Astrocyte of the spinal cord (primary cell): ENCODE data around the gene ABCB8.
"Not testable (repeated sequence)": the region's sequence is repeated elsewhere in the genome, so short reads cannot be mapped to it uniquely, and the experiment has no call there.

Source experiments
- DNase-seq: peaks from one replicate; pipeline ENCODE4 v3.0.0; 2011; ENCODE audit warnings: low read depth, low spot score
- H3K4me3 ChIP-seq: 2 replicates; pipeline ENCODE4 v1.5.1; 2011; ENCODE audit warnings: low read depth, mild to moderate bottlenecking, low read length, moderate library complexity
- in situ Hi-C: cut with HindIII; loops from 2 replicates; pipeline ENCODE4 v1.10.0; 2017; ENCODE audit warnings: low sequenced_read_pairs
- TF ChIP-seq, protein P1 (sequence below): IDR thresholded peaks from 2 replicates; pipeline ENCODE4 v1.5.1; 2012; ENCODE audit warnings: low read depth, mild to moderate bottlenecking, low read length, inconsistent platforms

Gene ABCB8

DNA sequence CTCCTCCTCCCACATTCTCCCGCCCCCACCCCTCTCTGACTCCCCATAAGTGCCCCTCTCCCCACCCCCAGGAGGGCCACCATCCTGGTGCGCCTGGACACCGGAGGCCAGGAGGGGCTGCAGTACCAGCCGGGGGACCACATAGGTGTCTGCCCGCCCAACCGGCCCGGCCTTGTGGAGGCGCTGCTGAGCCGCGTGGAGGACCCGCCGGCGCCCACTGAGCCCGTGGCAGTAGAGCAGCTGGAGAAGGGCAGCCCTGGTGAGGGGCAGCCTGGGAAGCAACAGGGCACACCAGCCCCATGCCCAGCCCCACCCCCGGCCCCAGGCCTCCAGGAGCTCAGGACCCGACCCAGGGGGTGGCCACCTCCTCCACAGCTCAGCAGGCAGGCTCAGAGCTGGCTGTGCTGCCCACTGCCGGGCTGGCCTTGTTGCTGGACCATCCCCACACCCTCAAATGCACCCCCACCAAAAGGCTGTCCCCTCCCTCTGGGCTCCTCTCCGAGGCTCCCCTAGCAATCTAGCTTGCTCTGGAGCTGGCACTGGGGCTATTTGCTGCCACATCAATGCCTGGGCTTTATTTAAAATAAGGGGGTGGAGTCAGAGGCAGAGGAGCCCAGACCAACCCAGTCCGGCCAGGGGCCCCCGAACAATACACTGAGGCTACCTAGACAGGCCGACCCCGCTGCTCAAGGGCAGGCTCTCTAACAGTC is 18.8 kb upstream of the ABCB8 start:
- DNase-seq, result no peak
- H3K4me3 ChIP-seq, result no peak overlapping the region
- in situ Hi-C loops, result no loop called here
- TF ChIP-seq, protein P1, sequence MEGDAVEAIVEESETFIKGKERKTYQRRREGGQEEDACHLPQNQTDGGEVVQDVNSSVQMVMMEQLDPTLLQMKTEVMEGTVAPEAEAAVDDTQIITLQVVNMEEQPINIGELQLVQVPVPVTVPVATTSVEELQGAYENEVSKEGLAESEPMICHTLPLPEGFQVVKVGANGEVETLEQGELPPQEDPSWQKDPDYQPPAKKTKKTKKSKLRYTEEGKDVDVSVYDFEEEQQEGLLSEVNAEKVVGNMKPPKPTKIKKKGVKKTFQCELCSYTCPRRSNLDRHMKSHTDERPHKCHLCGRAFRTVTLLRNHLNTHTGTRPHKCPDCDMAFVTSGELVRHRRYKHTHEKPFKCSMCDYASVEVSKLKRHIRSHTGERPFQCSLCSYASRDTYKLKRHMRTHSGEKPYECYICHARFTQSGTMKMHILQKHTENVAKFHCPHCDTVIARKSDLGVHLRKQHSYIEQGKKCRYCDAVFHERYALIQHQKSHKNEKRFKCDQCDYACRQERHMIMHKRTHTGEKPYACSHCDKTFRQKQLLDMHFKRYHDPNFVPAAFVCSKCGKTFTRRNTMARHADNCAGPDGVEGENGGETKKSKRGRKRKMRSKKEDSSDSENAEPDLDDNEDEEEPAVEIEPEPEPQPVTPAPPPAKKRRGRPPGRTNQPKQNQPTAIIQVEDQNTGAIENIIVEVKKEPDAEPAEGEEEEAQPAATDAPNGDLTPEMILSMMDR, result no peak

DNA sequence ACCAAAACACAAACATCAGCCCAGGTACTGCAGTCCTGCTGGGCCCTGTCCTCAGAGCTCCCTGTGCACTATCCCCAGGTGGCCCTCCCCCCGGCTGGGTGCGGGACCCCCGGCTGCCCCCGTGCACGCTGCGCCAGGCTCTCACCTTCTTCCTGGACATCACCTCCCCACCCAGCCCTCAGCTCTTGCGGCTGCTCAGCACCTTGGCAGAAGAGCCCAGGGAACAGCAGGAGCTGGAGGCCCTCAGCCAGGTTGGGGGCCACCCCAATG is 18.3 kb upstream of the ABCB8 start:
- TF ChIP-seq, protein P1, result no peak
- H3K4me3 ChIP-seq, result no peak overlapping the region
- no peak for DNase-seq
- in situ Hi-C loops, result no loop called here

DNA sequence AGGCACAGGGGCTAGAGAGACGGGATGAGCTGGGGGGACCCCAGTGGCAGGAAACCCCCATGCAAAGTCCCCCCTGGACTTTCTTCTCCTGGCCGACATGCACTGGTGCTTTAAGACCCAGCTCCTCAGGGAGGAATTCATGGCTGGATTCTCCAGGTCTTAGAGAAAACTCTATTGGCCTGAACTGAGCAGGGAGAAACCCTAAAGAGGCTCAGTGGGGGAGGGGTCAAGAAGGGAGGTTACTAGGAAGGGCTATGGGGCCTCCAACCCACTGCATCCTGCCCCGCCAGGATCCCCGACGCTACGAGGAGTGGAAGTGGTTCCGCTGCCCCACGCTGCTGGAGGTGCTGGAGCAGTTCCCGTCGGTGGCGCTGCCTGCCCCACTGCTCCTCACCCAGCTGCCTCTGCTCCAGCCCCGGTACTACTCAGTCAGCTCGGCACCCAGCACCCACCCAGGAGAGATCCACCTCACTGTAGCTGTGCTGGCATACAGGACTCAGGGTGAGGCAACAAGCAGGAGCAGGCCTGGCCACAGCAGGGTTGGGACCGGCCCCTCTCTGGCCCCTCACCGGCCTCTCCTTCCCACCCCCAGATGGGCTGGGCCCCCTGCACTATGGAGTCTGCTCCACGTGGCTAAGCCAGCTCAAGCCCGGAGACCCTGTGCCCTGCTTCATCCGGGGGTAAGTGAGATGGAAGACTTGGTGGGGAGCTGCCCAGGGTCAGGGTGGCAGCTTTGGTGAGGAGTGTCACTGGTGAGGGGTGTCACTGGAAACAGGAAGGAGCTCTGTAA is 17.7 kb upstream of the ABCB8 start:
- no peak overlapping the region for H3K4me3 ChIP-seq
- TF ChIP-seq, protein P1, result no peak
- in situ Hi-C loops, result no loop called here
- DNase-seq, result no peak

DNA sequence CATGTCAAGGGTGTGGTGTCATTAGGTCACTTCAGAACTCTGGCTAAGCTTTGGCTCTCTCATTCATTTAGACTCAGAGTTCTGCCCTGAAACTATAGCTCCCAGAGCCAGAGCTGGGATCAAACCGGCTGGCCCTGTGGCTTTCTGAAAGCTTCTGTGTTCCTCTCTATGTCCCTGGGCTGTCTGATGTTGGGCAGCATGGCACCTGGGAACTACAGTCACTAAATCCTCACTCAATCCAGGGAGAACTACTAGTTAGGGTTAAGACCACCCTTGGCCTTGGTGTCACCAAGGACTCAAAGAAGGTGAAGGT is 17.2 kb upstream of the ABCB8 start:
- no peak overlapping the region for H3K4me3 ChIP-seq
- in situ Hi-C loops, result no loop called here
- DNase-seq, result no peak
- TF ChIP-seq, protein P1, result no peak

DNA sequence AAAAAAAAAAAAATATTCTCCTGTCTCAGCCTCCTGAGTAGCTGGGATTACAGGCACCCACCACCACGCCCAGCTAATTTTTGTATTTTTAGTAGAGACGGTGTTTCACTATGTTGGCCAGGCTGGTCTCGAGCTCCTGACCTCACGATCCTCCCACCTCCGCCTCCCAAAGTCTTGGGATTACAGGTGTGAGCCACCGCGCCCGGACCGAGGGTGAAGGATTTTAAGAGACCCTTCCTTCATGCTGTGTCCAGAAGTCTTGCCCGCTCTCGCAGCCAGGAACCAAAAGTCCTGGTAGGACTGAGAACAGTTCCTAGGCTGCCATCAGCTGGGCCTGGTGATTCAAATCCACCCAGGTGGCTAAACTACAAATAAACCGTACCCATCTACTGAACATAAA is 16.6 kb upstream of the ABCB8 start:
- DNase-seq, in situ Hi-C loops, H3K4me3 ChIP-seq: not testable (repeated sequence)

DNA sequence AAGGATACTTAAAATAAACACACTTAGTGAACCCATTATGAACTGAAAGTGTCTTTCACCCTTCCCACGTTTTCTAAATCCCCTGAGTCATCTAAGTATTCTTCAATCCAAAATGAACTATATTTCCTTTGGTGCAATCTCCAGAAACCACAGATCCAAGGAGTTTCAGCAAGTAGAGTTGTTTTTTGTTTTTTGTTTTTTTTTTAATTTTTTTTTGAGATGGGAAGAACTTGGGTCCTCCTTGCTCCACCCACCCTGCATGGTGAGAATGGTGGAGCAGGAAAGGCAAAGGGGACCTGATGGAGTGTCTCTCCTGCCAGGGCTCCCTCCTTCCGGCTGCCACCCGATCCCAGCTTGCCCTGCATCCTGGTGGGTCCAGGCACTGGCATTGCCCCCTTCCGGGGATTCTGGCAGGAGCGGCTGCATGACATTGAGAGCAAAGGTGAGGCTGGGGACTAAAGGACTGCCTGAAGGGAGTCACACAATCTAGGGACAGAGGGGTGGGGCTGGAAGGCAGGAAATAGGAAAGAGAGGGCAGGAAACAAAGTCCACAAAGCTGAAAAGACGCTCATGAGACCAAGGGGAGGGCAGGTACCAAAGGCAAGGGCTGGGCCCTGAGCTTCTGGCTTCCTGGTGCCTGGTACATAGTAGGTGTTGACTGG is 16.1 kb upstream of the ABCB8 start:
- TF ChIP-seq, protein P1, result no peak
- no peak overlapping the region for H3K4me3 ChIP-seq
- no peak for DNase-seq
- in situ Hi-C loops, result no loop called here

DNA sequence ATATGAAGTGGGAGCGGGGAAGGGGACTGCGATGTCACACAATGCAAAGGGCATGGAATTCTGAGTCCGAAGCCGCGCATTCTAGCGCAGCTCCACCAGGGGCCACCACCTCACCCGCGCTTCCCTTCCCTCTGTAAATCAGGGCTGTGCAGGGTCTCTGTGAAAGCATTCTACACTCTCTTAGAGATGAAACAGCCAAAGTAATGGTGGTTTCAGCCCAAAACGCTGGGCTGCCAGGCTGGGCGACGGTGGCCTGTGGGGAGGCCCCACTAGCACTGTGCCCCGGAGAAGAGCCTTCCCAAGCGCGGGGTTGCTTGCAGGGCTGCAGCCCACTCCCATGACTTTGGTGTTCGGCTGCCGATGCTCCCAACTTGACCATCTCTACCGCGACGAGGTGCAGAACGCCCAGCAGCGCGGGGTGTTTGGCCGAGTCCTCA is 15.3 kb upstream of the ABCB8 start:
- in situ Hi-C loops, result no loop called here
- DNase-seq, result peak; percentile 33
- TF ChIP-seq, protein P1, result peak; percentile 78
- H3K4me3 ChIP-seq, result no peak overlapping the region
